T-helper 2 cell (primary cell): ENCODE measurements around the gene TDG.

Experiments used
- DNase-seq, 5 experiments: peaks; one replicate each; pipeline versions ENCODE4 v3.0.0 to v3.0.0-alpha.2; 2012 to 2022
- total RNA-seq, 2 donors: gene quantifications; one replicate each; lab custom pipeline; 2026; lab: John Stamatoyannopoulos, UW

TDG gene
- 28.9 to 33.7 reads per million in 2 donors for total RNA-seq

GRCh38 chr12:103965590-103966504, at the start of gene TDG:
Gene TDG (plus strand): TSS chr12:103965872. CDS start chr12:103966038, 166 bp downstream.
- DNase-seq, result peak; percentile 89 to 99 (median 96)

- no peak for DNase-seq
These were observed 47.8 kb upstream of the TDG start for GRCh38 chr12:103917873-103918272.

GRCh38 chr12:103924761-103925641, 40.7 kb upstream of the TDG start:
- peak in 2 of 5 experiments; percentile 33 to 95 for DNase-seq

GRCh38 chr12:103928682-103929045, 37.0 kb upstream of the TDG start:
- DNase-seq, result peak; percentile 12 to 91 (median 53)

GRCh38 chr12:103929046-103929783, 36.5 kb upstream of the TDG start:
- DNase-seq, result peak; percentile 52 to 97 (median 78)

- no peak for DNase-seq
These were observed 36.0 kb upstream of the TDG start for GRCh38 chr12:103929784-103930033.

GRCh38 chr12:103930034-103930786, 35.5 kb upstream of the TDG start, which contains the start of gene HSP90B1:
Gene HSP90B1 (plus strand): TSS chr12:103930410. CDS start chr12:103930516, 106 bp downstream.
- peak; percentile 97 to 100 (median 99) for DNase-seq

- peak in 2 of 5 experiments; percentile 13 to 26 for DNase-seq
These were observed 34.6 kb upstream of the TDG start for GRCh38 chr12:103930787-103931735.

GRCh38 chr12:103933237-103933636, 32.4 kb upstream of the TDG start:
- DNase-seq, result no peak

GRCh38 chr12:103936679-103937078, 29.0 kb upstream of the TDG start:
- DNase-seq, result no peak

- DNase-seq, result no peak
These were observed 20.7 kb upstream of the TDG start for GRCh38 chr12:103944964-103945363.

GRCh38 chr12:103947871-103948555, 17.7 kb upstream of the TDG start:
- no peak for DNase-seq

- DNase-seq, result peak in 1 of 5 experiments; percentile 18
These were observed 16.8 kb upstream of the TDG start for GRCh38 chr12:103948746-103949406.

GRCh38 chr12:103952497-103952896, 13.2 kb upstream of the TDG start:
- DNase-seq, result peak in 1 of 5 experiments; percentile 67

- DNase-seq, result no peak
These were observed 9.7 kb upstream of the TDG start for GRCh38 chr12:103955811-103956508.

GRCh38 chr12:103956509-103957027, 9.1 kb upstream of the TDG start:
- no peak for DNase-seq

- DNase-seq, result no peak
These were observed 7.7 kb upstream of the TDG start for GRCh38 chr12:103957865-103958388.

GRCh38 chr12:103958621-103959020, 7.1 kb upstream of the TDG start:
- DNase-seq, result no peak
